Measurements from ENCODE around the gene SDK2.

DNA sequence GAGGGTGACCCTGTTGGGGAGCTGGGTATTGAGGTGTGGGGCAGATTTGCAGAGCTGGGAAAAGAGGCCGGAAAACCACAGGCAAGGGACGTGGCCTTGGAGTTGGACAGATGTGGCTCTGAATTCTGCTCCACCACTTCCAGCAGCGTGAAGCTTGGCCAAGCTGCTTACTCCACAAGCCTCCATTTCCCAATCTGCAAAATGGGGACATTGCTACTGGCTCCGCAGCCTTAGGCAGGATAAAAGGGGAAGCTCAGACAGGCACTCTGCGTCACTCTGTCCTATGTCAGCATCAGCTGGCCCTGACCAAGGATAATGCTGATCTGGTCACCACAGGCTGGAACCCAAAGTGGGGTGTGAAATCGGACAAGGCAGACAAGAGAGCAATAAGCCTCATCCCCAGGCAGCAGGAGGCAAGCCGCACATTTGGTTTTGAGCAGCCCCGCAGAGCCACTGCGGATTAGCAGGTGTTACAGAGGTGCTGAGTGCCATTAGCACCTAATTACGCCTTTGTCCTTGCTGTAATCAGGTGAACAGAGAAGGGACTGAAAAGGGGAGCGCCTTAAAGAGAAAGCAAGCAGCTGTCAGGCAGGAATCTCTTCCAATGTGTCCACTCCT lies 54.8 kb downstream of the SDK2 start:
- TF ChIP-seq POLR2A (IDR thresholded peaks at IDR 0.05; ENCODE audit: low read depth, low read length) = no peak
- TF ChIP-seq, protein P1, sequence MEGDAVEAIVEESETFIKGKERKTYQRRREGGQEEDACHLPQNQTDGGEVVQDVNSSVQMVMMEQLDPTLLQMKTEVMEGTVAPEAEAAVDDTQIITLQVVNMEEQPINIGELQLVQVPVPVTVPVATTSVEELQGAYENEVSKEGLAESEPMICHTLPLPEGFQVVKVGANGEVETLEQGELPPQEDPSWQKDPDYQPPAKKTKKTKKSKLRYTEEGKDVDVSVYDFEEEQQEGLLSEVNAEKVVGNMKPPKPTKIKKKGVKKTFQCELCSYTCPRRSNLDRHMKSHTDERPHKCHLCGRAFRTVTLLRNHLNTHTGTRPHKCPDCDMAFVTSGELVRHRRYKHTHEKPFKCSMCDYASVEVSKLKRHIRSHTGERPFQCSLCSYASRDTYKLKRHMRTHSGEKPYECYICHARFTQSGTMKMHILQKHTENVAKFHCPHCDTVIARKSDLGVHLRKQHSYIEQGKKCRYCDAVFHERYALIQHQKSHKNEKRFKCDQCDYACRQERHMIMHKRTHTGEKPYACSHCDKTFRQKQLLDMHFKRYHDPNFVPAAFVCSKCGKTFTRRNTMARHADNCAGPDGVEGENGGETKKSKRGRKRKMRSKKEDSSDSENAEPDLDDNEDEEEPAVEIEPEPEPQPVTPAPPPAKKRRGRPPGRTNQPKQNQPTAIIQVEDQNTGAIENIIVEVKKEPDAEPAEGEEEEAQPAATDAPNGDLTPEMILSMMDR (conservative IDR thresholded peaks at IDR 0.05; ENCODE audit: low read depth, low read length) = no peak
- no peak for TF ChIP-seq RCOR1 (IDR thresholded peaks at IDR 0.05; ENCODE audit: insufficient replicate concordance, low read length)
- TF ChIP-seq NFE2L2 (IDR thresholded peaks at IDR 0.05; ENCODE audit: low read depth, low read length) = no peak
- no peak for TF ChIP-seq FOS (IDR thresholded peaks at IDR 0.05; ENCODE audit: low read depth, low read length)
- no peak for TF ChIP-seq MXI1 (IDR thresholded peaks at IDR 0.05; ENCODE audit: borderline replicate concordance, low read depth, low read length)
- TF ChIP-seq RAD21 (IDR thresholded peaks at IDR 0.05; ENCODE audit: low read length) = no peak
- no peak for TF ChIP-seq RFX5 (IDR thresholded peaks at IDR 0.05; ENCODE audit: low read depth, low read length)
